Suprapubic skin (tissue), 4 donors: ENCODE results near the gene SHPK. TPM values are rescaled to one million over a fixed set of nuclear protein-coding genes. Genes with fewer than 3 reads are reported as not detected.
"Not testable (repeated sequence)": the region's sequence is repeated elsewhere in the genome, so short reads cannot be mapped to it uniquely, and the experiment has no call there.

ENCODE experiments used
- DNase-seq, 2 donors: peaks; one replicate each; pipeline ENCODE4 v3.0.0-alpha.2; 2019; ENCODE audit warnings: low spot score in 2 of 2
- H3K27ac ChIP-seq: fragments of 200-600 bp; sonication (generic); one replicate; pipeline ENCODE4 v1.5.1; 2019
- H3K27me3 ChIP-seq: fragments of 200-600 bp; sonication (generic); one replicate; pipeline ENCODE4 v1.5.1; 2019
- H3K36me3 ChIP-seq: fragments of 200-600 bp; sonication (generic); one replicate; pipeline ENCODE4 v1.5.1; 2019
- H3K4me1 ChIP-seq: fragments of 200-600 bp; sonication (generic); one replicate; pipeline ENCODE4 v1.5.1; 2019
- H3K4me3 ChIP-seq: fragments of 200-600 bp; sonication (generic); one replicate; pipeline ENCODE4 v1.5.1; 2019; ENCODE audit warnings: mild to moderate bottlenecking
- H3K9me3 ChIP-seq: fragments of 200-600 bp; sonication (generic); one replicate; pipeline ENCODE4 v1.5.1; 2019
- EP300 ChIP-seq: sonication (generic); formaldehyde crosslinking; IDR thresholded peaks from one replicate; pipeline ENCODE4 v1.6.1; 2017; ENCODE audit warnings: antibody characterized with exemption
- POLR2A ChIP-seq, 2 donors: fragments of 450-650 bp; IDR thresholded peaks; one replicate each; pipeline ENCODE4 v1.6.1; 2017; ENCODE audit warnings: antibody characterized with exemption in 2 of 2, mild to moderate bottlenecking in 2 of 2, moderate library complexity in 2 of 2
- POLR2AphosphoS5 ChIP-seq, 3 donors: sonication (generic); formaldehyde crosslinking; IDR thresholded peaks; one replicate each; pipeline ENCODE4 v1.6.1; 2017; ENCODE audit warnings: antibody characterized with exemption in 3 of 3
- WGBS: methylation state at CpG from one replicate; pipeline ENCODE4 v1.1.5; 2018; 5-methylcytosine and 5-hydroxymethylcytosine counted together
- total RNA-seq, 4 donors: library from RNA; depleted of rRNA; stranded (reverse); fragments of >200 nt; gene quantifications; one replicate each; pipeline ENCODE4 v1.1.0, GENCODE V29; 2016
- TF ChIP-seq, protein P1 (sequence below), 2 donors: fragments of 200-600 bp in 1 of 2; fragments of 450-650 bp in 1 of 2; sonication (generic) in 1 of 2; IDR thresholded peaks; one replicate each; pipeline ENCODE4 v1.5.1; 2016 to 2019; ENCODE audit warnings: antibody characterized with exemption in 2 of 2, mild to moderate bottlenecking in 1 of 2, moderate library complexity in 1 of 2

SHPK gene
- total RNA-seq, 4 donors from 2014 or later: 19.0 to 21.9 (median 20.4) TPM

DNA sequence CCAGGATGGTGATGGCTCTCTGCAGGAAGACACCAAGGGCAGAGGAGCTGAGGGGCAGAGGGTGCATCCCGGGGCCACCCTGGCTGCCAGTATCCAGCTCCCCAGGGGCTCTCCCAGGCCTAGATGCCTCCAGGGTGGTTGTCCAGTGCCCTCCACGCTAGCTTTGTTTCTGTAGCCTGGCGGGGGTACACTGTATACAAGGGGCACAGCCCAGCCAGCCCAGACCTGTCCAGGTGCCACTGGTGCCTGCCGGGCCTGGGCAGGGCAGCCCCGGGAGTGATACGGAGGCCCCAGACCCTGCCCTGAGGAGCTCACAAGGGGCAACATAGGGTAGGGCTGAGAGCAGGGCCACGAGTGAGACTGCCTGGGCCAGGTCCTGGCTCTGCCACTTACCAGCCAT, 63.8 kb downstream of the SHPK start:
- H3K27ac ChIP-seq: no peak overlapping the region
- no peak overlapping the region for H3K4me3 ChIP-seq
- H3K36me3 ChIP-seq: peaks cover 41% of the 10 kb centered on the region
- no peaks in the 10 kb centered on the region for H3K9me3 ChIP-seq
- no peak for TF ChIP-seq POLR2AphosphoS5 (IDR thresholded peaks at IDR 0.05)
- H3K4me1 ChIP-seq: no peaks in the 10 kb centered on the region
- H3K27me3 ChIP-seq: no peaks in the 10 kb centered on the region
- 87% methylated on average over 3 of the region's 7 CpGs for WGBS
- no peak for DNase-seq

- H3K36me3 ChIP-seq: peaks cover 41% of the 10 kb centered on the region
- TF ChIP-seq POLR2A (IDR thresholded peaks at IDR 0.05): no peak
- no peak for TF ChIP-seq EP300
- no peak for TF ChIP-seq POLR2AphosphoS5 (IDR thresholded peaks at IDR 0.05)
- TF ChIP-seq, protein P1, sequence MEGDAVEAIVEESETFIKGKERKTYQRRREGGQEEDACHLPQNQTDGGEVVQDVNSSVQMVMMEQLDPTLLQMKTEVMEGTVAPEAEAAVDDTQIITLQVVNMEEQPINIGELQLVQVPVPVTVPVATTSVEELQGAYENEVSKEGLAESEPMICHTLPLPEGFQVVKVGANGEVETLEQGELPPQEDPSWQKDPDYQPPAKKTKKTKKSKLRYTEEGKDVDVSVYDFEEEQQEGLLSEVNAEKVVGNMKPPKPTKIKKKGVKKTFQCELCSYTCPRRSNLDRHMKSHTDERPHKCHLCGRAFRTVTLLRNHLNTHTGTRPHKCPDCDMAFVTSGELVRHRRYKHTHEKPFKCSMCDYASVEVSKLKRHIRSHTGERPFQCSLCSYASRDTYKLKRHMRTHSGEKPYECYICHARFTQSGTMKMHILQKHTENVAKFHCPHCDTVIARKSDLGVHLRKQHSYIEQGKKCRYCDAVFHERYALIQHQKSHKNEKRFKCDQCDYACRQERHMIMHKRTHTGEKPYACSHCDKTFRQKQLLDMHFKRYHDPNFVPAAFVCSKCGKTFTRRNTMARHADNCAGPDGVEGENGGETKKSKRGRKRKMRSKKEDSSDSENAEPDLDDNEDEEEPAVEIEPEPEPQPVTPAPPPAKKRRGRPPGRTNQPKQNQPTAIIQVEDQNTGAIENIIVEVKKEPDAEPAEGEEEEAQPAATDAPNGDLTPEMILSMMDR (IDR thresholded peaks at IDR 0.05): no peak
- no peak overlapping the region for H3K27ac ChIP-seq
- no peaks in the 10 kb centered on the region for H3K27me3 ChIP-seq
- no peaks in the 10 kb centered on the region for H3K9me3 ChIP-seq
- DNase-seq: no peak
- WGBS: 93% methylated on average over 21 of the region's 36 CpGs
- no peak overlapping the region for H3K4me3 ChIP-seq
- no peaks in the 10 kb centered on the region for H3K4me1 ChIP-seq
Observed at GRCh38 chr17:3571043-3571900, 64.8 kb downstream of the SHPK start.

DNA sequence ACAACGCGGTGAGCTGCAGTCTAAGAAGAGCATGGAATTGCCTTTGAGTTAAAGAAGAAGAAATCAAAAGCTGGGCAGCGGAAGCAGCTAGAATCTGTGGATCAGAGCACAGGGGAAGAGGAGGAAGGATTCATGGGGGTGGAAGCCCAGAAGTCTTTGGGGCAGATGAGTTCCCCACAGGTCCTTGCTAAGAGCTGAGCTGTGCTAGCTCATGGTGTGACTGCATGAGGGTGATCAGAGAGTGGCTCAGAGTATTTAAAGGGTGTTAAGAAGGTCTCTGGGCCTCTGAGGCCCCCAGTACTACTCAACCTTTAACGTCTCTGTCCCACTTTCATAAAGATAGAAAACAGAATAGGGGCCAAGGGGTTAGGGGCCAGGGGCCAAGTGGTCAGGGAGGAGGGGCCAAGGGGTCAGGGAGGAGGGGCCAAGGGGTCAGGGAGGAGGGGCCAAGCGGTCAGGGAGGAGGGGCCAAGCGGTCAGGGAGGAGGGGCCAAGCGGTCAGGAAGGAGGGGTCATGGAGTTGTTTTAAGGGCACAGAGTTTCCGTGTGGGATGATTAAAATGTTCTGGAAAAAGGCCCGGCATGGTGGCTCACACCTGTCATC, 66.4 kb downstream of the SHPK start:
- no peak for DNase-seq
- H3K27me3 ChIP-seq: no peaks in the 10 kb centered on the region
- H3K36me3 ChIP-seq: peaks cover 41% of the 10 kb centered on the region
- no peaks in the 10 kb centered on the region for H3K4me1 ChIP-seq
- H3K4me3 ChIP-seq: no peak overlapping the region
- WGBS: 89% methylated on average over 9 of the region's 9 CpGs
- no peak for TF ChIP-seq POLR2A (IDR thresholded peaks at IDR 0.05)
- TF ChIP-seq, protein P1 (IDR thresholded peaks at IDR 0.05): no peak
- TF ChIP-seq EP300: no peak
- no peak for TF ChIP-seq POLR2AphosphoS5 (IDR thresholded peaks at IDR 0.05)
- no peaks in the 10 kb centered on the region for H3K9me3 ChIP-seq
- H3K27ac ChIP-seq: no peak overlapping the region

- Histone ChIP-seq H3K9me3 (no peaks in the 10 kb centered on the region), H3K4me1 (peaks cover 7% of the 10 kb centered on the region), H3K27me3 (no peaks in the 10 kb centered on the region), H3K27ac (no peak overlapping the region), H3K4me3 (no peak overlapping the region), H3K36me3 (peaks cover 24% of the 10 kb centered on the region)
- DNase-seq: no peak
- 91% methylated on average over 12 of the region's 12 CpGs for WGBS
- TF ChIP-seq POLR2AphosphoS5 (IDR thresholded peaks at IDR 0.05) (no peak), EP300 (no peak), POLR2A (IDR thresholded peaks at IDR 0.05) (no peak)
- TF ChIP-seq, protein P1 (IDR thresholded peaks at IDR 0.05): no peak
Observed at GRCh38 chr17:3566551-3566950, 69.5 kb downstream of the SHPK start.

DNA sequence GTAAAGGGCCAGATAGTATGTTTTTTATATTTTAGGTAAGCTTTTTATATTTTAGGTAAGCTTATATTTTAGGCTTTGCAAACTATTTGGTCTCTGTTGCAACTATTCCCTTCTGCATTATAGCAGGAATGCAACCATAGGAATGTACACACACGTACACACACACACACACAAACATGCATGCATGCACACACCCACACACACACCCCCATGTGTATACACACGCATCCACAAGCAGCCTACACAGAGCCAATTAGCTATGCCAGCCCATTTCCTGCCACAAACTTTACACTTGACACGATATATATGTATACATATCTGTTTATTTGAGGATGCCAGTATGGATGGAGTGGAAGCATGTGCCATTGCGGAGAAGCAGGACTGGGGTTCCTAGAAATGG, 70.9 kb downstream of the SHPK start:
- Histone ChIP-seq H3K27ac (no peak overlapping the region), H3K4me1 (peaks cover 7% of the 10 kb centered on the region), H3K36me3 (peaks cover 13% of the 10 kb centered on the region), H3K4me3 (no peak overlapping the region), H3K9me3 (no peaks in the 10 kb centered on the region), H3K27me3 (no peaks in the 10 kb centered on the region)
- WGBS: 76% methylated on average over 4 of the region's 4 CpGs
- TF ChIP-seq EP300: no peak
- DNase-seq: no peak

- not testable (repeated sequence) for H3K4me3 ChIP-seq, H3K9me3 ChIP-seq, DNase-seq, H3K27ac ChIP-seq, H3K27me3 ChIP-seq
- peaks cover 10% of the 10 kb centered on the region for H3K4me1 ChIP-seq
- H3K36me3 ChIP-seq: peaks cover 10% of the 10 kb centered on the region
- 95% methylated on average over 13 of the region's 28 CpGs for WGBS
Observed at GRCh38 chr17:3564241-3564640, 71.8 kb downstream of the SHPK start.
